GM21423 (cell line): Measurements from ENCODE around the gene CHRNA3.

Experiments
- ATAC-seq: cut with Tn5 transposase; IDR thresholded peaks from one replicate; pipeline ENCODE4 v1.9.1; 2021; ENCODE audit warnings: mild to moderate bottlenecking, moderate library complexity; ENCODE audit not compliant: unreplicated experiment

Gene CHRNA3

GRCh38 chr15:78636378-78636859, 15.6 kb upstream of the CHRNA3 start:
- no peak for ATAC-seq

- ATAC-seq: no peak
Observed at GRCh38 chr15:78635346-78635745, 14.6 kb upstream of the CHRNA3 start.

GRCh38 chr15:78634210-78635145, 13.7 kb upstream of the CHRNA3 start:
- no peak for ATAC-seq

- ATAC-seq: no peak
Observed at GRCh38 chr15:78633348-78633747, 12.6 kb upstream of the CHRNA3 start.

GRCh38 chr15:78630886-78631633, 10.3 kb upstream of the CHRNA3 start:
- no peak for ATAC-seq

- ATAC-seq: no peak
Observed at GRCh38 chr15:78629716-78630065, 8.9 kb upstream of the CHRNA3 start.

GRCh38 chr15:78629031-78629715, 8.4 kb upstream of the CHRNA3 start:
- no peak for ATAC-seq

GRCh38 chr15:78628227-78628626, 7.4 kb upstream of the CHRNA3 start:
- ATAC-seq: no peak

GRCh38 chr15:78627348-78627747, 6.6 kb upstream of the CHRNA3 start:
- ATAC-seq: no peak

GRCh38 chr15:78626381-78626995, 5.7 kb upstream of the CHRNA3 start:
- no peak for ATAC-seq

- ATAC-seq: no peak
Observed at GRCh38 chr15:78625606-78626280, 4.9 kb upstream of the CHRNA3 start.

GRCh38 chr15:78624651-78625590, 4.1 kb upstream of the CHRNA3 start:
- no peak for ATAC-seq

GRCh38 chr15:78623786-78624497, 3.1 kb upstream of the CHRNA3 start:
- ATAC-seq: no peak

GRCh38 chr15:78621810-78622402, 1.1 kb upstream of the CHRNA3 start:
- no peak for ATAC-seq

- no peak for ATAC-seq
Observed at GRCh38 chr15:78620021-78620526, 722 bp downstream of the CHRNA3 start.

- no peak for ATAC-seq
Observed at GRCh38 chr15:78619022-78619950, 1.5 kb downstream of the CHRNA3 start.

GRCh38 chr15:78618490-78618934, 2.3 kb downstream of the CHRNA3 start:
- no peak for ATAC-seq
